ENCODE results near the gene GTF3A. TPM values are rescaled to one million over a fixed set of nuclear protein-coding genes. Genes with fewer than 3 reads are reported as not detected.

Gene GTF3A
- 99.1 TPM for polyA plus RNA-seq (2013, experiment 1 of 2)
- polyA plus RNA-seq (2013, experiment 2 of 2) = 101 TPM

DNA sequence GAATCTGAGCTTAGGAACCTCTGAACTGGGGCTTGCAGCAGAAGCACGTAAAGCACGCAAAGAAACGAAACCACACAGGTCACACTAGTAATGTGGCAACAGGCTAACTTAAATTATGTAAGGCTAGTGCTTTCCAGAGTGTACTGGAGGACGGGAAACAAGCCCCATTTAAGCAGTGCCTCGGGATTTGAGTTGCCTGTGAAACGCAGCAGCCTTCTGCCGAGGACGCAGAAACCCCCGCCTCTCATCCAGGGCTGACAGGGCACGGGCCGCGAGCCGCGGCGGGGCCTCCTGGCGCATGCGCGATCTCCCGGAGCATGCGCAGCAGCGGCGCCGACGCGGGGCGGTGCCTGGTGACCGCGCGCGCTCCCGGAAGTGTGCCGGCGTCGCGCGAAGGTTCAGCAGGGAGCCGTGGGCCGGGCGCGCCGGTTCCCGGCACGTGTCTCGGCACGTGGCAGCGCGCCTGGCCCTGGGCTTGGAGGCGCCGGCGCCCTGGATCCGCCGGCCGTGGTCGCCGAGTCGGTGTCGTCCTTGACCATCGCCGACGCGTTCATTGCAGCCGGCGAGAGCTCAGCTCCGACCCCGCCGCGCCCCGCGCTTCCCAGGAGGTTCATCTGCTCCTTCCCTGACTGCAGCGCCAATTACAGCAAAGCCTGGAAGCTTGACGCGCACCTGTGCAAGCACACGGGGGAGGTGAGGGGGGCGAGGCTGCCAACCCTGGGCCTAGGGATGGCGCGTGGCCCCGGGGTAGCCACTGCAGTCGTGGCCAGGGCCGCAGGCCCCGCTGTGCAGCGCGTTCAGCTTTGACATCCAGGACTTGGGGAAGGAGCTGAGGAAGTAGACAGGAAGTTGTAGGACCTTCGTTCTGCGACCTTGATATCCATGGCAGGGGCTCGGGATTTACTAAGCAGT lies at the start of gene GTF3A:
TSS of gene GTF3A (plus strand) at position 374 of the 912 bp plus-strand sequence.
- Histone ChIP-seq H2AK5ac (ENCODE audit: low read depth, low read length) (no peak within 1 kb of the TSS), H3K27ac (replicated peaks; ENCODE audit: low read length) (no peak within 1 kb of the TSS), H2BK12ac (ENCODE audit: low read length) (peak within 1 kb of the TSS; percentile 67), H3K4me1 (ENCODE audit: control insufficient read depth in 2 of 2, insufficient read depth in 1 of 2, low read depth in 1 of 2, low read length in 2 of 2) (peaks cover 15 to 16% of the 10 kb centered on the region in 2 donors), H3K4ac (ENCODE audit: low read length) (no peak within 1 kb of the TSS), H2BK5ac (ENCODE audit: low read length) (no peak within 1 kb of the TSS), H3K4me2 (ENCODE audit: insufficient read depth, low read length, poor library complexity, severe bottlenecking) (peak within 1 kb of the TSS; percentile 92), H3K9me3 (replicated peaks in 1 of 2; ENCODE audit: control insufficient read depth in 2 of 2, insufficient read depth in 1 of 2, low read depth in 1 of 2, low read length in 2 of 2) (no peaks in the 10 kb centered on the region), H2BK15ac (ENCODE audit: low read length) (no peak within 1 kb of the TSS), H3K14ac (ENCODE audit: low read length) (peak within 1 kb of the TSS; percentile 77), H3K36me3 (replicated peaks in 1 of 2; ENCODE audit: control insufficient read depth in 2 of 2, insufficient read depth in 2 of 2, low read length in 2 of 2) (peaks cover 11 to 33% of the 10 kb centered on the region in 2 donors), H3K18ac (ENCODE audit: low read length) (peak within 1 kb of the TSS; percentile 73), H3K4me3 (ENCODE audit: low read length in 2 of 2) (peak within 1 kb of the TSS; percentile 91 to 96), H3K9ac (ENCODE audit: low read depth, low read length, poor library complexity) (peak within 1 kb of the TSS; percentile 87), H2BK120ac (ENCODE audit: low read depth, low read length) (no peak within 1 kb of the TSS), H3K27me3 (ENCODE audit: control insufficient read depth in 3 of 3, insufficient read depth in 3 of 3, low read depth in 1 of 3, low read length in 3 of 3) (peaks cover 0 to 30% (median 2%) of the 10 kb centered on the region in 3 experiments), H3K23ac (ENCODE audit: low read depth, low read length, poor library complexity) (peak within 1 kb of the TSS; percentile 30), H2AFZ (ENCODE audit: low read length) (peak within 1 kb of the TSS; percentile 87), H3K79me1 (ENCODE audit: low read depth, low read length) (peaks cover 5% of the 10 kb centered on the region), H4K8ac (ENCODE audit: low read depth, low read length) (no peak within 1 kb of the TSS), H4K91ac (ENCODE audit: low read depth, low read length, poor library complexity) (no peak within 1 kb of the TSS)
- no CpG with 5 or more reads among the region's 85 CpGs for WGBS, 2 donors (ENCODE audit: extremely low coverage in 2 of 2, insufficient read length in 2 of 2, insufficient replicate concordance in 1 of 2)
- peak; percentile 87 for DNase-seq (ENCODE audit: low spot score)

DNA sequence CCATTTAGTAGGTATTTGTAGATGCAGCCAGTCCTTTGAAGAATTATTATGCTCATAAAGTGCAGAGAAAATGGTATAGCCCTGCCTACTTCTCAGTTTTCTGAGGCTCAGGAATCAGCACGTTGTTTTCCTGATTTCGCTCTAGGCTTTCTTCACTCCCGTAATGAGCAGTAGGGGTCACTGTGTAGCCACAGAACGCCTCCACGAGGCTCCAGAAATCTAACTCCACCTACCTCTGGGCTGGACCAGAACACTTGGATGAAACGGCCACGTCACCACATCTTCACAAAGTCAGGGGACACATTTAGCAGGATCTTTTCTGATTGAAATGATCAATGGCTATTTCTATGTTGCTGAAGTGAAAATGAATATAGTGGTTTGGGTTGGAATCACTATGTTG lies 49.8 kb upstream of the GTF3A start:
- Histone ChIP-seq H2BK5ac (ENCODE audit: low read length) (no peak overlapping the region), H2AK5ac (ENCODE audit: low read depth, low read length) (no peak overlapping the region), H2AFZ (ENCODE audit: low read length) (no peak overlapping the region), H3K79me1 (ENCODE audit: low read depth, low read length) (no peaks in the 10 kb centered on the region), H3K36me3 (replicated peaks in 1 of 2; ENCODE audit: control insufficient read depth in 2 of 2, insufficient read depth in 2 of 2, low read length in 2 of 2) (no peaks in the 10 kb centered on the region), H3K4me1 (ENCODE audit: control insufficient read depth in 2 of 2, insufficient read depth in 1 of 2, low read depth in 1 of 2, low read length in 2 of 2) (peaks cover 0 to 2% of the 10 kb centered on the region in 2 donors), H3K4me3 (ENCODE audit: low read length in 2 of 2) (no peak overlapping the region), H3K18ac (ENCODE audit: low read length) (no peak overlapping the region), H3K14ac (ENCODE audit: low read length) (no peak overlapping the region), H4K91ac (ENCODE audit: low read depth, low read length, poor library complexity) (no peak overlapping the region), H4K8ac (ENCODE audit: low read depth, low read length) (no peak overlapping the region), H3K9ac (ENCODE audit: low read depth, low read length, poor library complexity) (no peak overlapping the region), H2BK120ac (ENCODE audit: low read depth, low read length) (no peak overlapping the region), H3K4ac (ENCODE audit: low read length) (no peak overlapping the region), H3K23ac (ENCODE audit: low read depth, low read length, poor library complexity) (no peak overlapping the region), H3K4me2 (ENCODE audit: insufficient read depth, low read length, poor library complexity, severe bottlenecking) (no peak overlapping the region), H2BK15ac (ENCODE audit: low read length) (no peak overlapping the region), H3K27me3 (ENCODE audit: control insufficient read depth in 3 of 3, insufficient read depth in 3 of 3, low read depth in 1 of 3, low read length in 3 of 3) (peaks cover 0 to 31% (median 2%) of the 10 kb centered on the region in 3 experiments), H3K9me3 (replicated peaks in 1 of 2; ENCODE audit: control insufficient read depth in 2 of 2, insufficient read depth in 1 of 2, low read depth in 1 of 2, low read length in 2 of 2) (no peaks in the 10 kb centered on the region), H2BK12ac (ENCODE audit: low read length) (no peak overlapping the region), H3K27ac (replicated peaks; ENCODE audit: low read length) (no peak overlapping the region)
- peak; percentile 51 for DNase-seq (ENCODE audit: low spot score)
- WGBS, 2 donors (ENCODE audit: extremely low coverage in 2 of 2, insufficient read length in 2 of 2, insufficient replicate concordance in 1 of 2) = no CpG with 5 or more reads among the region's 7 CpGs

DNA sequence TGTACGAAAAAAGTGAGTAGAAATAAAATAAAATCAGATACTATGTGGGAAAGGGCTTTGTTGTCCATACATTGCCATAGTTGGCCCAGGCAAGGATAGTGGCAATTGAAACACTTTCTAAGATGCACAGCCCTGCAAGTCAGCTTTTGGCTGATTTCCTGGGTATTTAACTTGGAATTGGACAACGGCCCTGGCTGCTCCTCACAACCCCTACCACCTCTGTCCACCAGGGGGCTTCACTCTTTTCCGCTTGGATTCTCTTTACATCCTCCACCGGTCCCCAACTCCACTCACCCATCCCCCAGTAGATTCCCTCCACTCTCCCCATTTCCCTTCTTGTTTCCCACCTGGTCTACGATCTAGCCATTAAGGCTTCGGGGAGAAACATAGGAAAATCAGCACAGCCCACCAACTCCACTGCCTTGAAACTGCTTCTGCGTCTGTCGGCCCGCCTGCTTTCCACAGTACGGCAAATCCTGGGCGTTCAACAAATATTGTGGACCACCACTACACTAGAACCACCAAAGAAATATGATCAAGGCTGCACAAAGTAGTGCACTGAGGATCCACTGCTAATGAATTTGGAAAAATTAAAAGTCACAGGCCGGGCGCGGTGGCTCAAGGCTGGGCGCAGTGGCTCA lies 48.6 kb upstream of the GTF3A start:
- Histone ChIP-seq H3K9ac (ENCODE audit: low read depth, low read length, poor library complexity) (no peak overlapping the region), H3K27ac (replicated peaks; ENCODE audit: low read length) (no peak overlapping the region), H3K27me3 (ENCODE audit: control insufficient read depth in 3 of 3, insufficient read depth in 3 of 3, low read depth in 1 of 3, low read length in 3 of 3) (peaks cover 0 to 31% (median 2%) of the 10 kb centered on the region in 3 experiments), H3K79me1 (ENCODE audit: low read depth, low read length) (no peaks in the 10 kb centered on the region), H3K9me3 (replicated peaks in 1 of 2; ENCODE audit: control insufficient read depth in 2 of 2, insufficient read depth in 1 of 2, low read depth in 1 of 2, low read length in 2 of 2) (no peaks in the 10 kb centered on the region), H3K4me2 (ENCODE audit: insufficient read depth, low read length, poor library complexity, severe bottlenecking) (no peak overlapping the region), H2BK120ac (ENCODE audit: low read depth, low read length) (no peak overlapping the region), H4K91ac (ENCODE audit: low read depth, low read length, poor library complexity) (no peak overlapping the region), H2AFZ (ENCODE audit: low read length) (no peak overlapping the region), H2AK5ac (ENCODE audit: low read depth, low read length) (no peak overlapping the region), H3K4me3 (ENCODE audit: low read length in 2 of 2) (no peak overlapping the region), H4K8ac (ENCODE audit: low read depth, low read length) (no peak overlapping the region), H3K4me1 (ENCODE audit: control insufficient read depth in 2 of 2, insufficient read depth in 1 of 2, low read depth in 1 of 2, low read length in 2 of 2) (peaks cover 6 to 8% of the 10 kb centered on the region in 2 donors), H2BK15ac (ENCODE audit: low read length) (no peak overlapping the region), H2BK5ac (ENCODE audit: low read length) (no peak overlapping the region), H3K23ac (ENCODE audit: low read depth, low read length, poor library complexity) (no peak overlapping the region), H3K14ac (ENCODE audit: low read length) (no peak overlapping the region), H3K36me3 (replicated peaks in 1 of 2; ENCODE audit: control insufficient read depth in 2 of 2, insufficient read depth in 2 of 2, low read length in 2 of 2) (no peaks in the 10 kb centered on the region), H2BK12ac (ENCODE audit: low read length) (no peak overlapping the region), H3K18ac (ENCODE audit: low read length) (peak overlapping the region; percentile 62), H3K4ac (ENCODE audit: low read length) (no peak overlapping the region)
- peak; percentile 65 for DNase-seq (ENCODE audit: low spot score)
- WGBS, 2 donors (ENCODE audit: extremely low coverage in 2 of 2, insufficient read length in 2 of 2, insufficient replicate concordance in 1 of 2) = no CpG with 5 or more reads among the region's 15 CpGs

DNA sequence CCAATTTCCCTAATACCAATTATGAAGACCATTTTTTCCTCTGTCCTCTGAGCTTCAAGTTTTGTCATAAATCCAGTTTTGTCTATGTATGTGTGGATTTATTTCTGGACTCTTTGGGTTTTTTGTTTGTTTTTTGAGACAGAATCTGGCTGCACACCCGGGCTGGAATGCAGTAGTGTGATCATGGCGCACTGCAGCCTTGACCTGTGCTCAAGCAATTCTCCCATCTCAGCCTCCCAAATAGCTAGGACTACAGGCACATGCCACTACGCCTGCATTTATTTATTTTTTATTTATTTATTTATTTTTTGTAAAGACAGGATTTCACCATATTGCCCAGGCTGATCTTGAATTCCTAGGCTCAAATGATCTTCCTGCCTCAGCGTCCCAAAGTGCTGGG lies 45.3 kb upstream of the GTF3A start:
- no peak overlapping the region for H2BK12ac ChIP-seq (ENCODE audit: low read length)
- H4K91ac ChIP-seq (ENCODE audit: low read depth, low read length, poor library complexity) = no peak overlapping the region
- no peak overlapping the region for H3K4ac ChIP-seq (ENCODE audit: low read length)
- H2BK5ac ChIP-seq (ENCODE audit: low read length) = no peak overlapping the region
- no peak overlapping the region for H2AFZ ChIP-seq (ENCODE audit: low read length)
- peaks cover 8% of the 10 kb centered on the region in 2 donors for H3K4me1 ChIP-seq (ENCODE audit: control insufficient read depth in 2 of 2, insufficient read depth in 1 of 2, low read depth in 1 of 2, low read length in 2 of 2)
- no peak overlapping the region for H2AK5ac ChIP-seq (ENCODE audit: low read depth, low read length)
- H3K9ac ChIP-seq (ENCODE audit: low read depth, low read length, poor library complexity) = no peak overlapping the region
- H3K23ac ChIP-seq (ENCODE audit: low read depth, low read length, poor library complexity) = no peak overlapping the region
- H3K14ac ChIP-seq (ENCODE audit: low read length) = no peak overlapping the region
- H3K36me3 ChIP-seq (replicated peaks in 1 of 2; ENCODE audit: control insufficient read depth in 2 of 2, insufficient read depth in 2 of 2, low read length in 2 of 2) = no peaks in the 10 kb centered on the region
- no peaks in the 10 kb centered on the region for H3K79me1 ChIP-seq (ENCODE audit: low read depth, low read length)
- no peak overlapping the region for H3K18ac ChIP-seq (ENCODE audit: low read length)
- no peak overlapping the region for H4K8ac ChIP-seq (ENCODE audit: low read depth, low read length)
- H2BK120ac ChIP-seq (ENCODE audit: low read depth, low read length) = no peak overlapping the region
- H3K9me3 ChIP-seq (replicated peaks in 1 of 2; ENCODE audit: control insufficient read depth in 2 of 2, insufficient read depth in 1 of 2, low read depth in 1 of 2, low read length in 2 of 2) = no peaks in the 10 kb centered on the region
- DNase-seq (ENCODE audit: low spot score) = no peak
- no peak overlapping the region for H3K4me2 ChIP-seq (ENCODE audit: insufficient read depth, low read length, poor library complexity, severe bottlenecking)
- H2BK15ac ChIP-seq (ENCODE audit: low read length) = no peak overlapping the region
- H3K27ac ChIP-seq (replicated peaks; ENCODE audit: low read length) = no peak overlapping the region
- no CpG with 5 or more reads among the region's 4 CpGs for WGBS, 2 donors (ENCODE audit: extremely low coverage in 2 of 2, insufficient read length in 2 of 2, insufficient replicate concordance in 1 of 2)
- H3K27me3 ChIP-seq (ENCODE audit: control insufficient read depth in 3 of 3, insufficient read depth in 3 of 3, low read depth in 1 of 3, low read length in 3 of 3) = peaks cover 0 to 7% (median under 1%) of the 10 kb centered on the region in 3 experiments
- H3K4me3 ChIP-seq (ENCODE audit: low read length in 2 of 2) = no peak overlapping the region
